ENCODE data around the gene LIMS1. TPM values are rescaled to one million over a fixed set of nuclear protein-coding genes. Genes with fewer than 3 reads are reported as not detected.
"Not testable (repeated sequence)": the region's sequence is repeated elsewhere in the genome, so short reads cannot be mapped to it uniquely, and the experiment has no call there.

The LIMS1 gene
- total RNA-seq, 1 donor, result 129 TPM

- Histone ChIP-seq H2AFZ (ENCODE audit: low read length) (no peak overlapping the region), H3K4me3 (ENCODE audit: insufficient read depth, low read length) (no peak overlapping the region), H3K4me2 (ENCODE audit: insufficient read depth, low read length) (no peak overlapping the region), H3K4me1 (ENCODE audit: insufficient read depth, low read length) (peaks cover 43% of the 10 kb centered on the region), H3K9me3 (ENCODE audit: low read depth, low read length) (no peaks in the 10 kb centered on the region), H3K27ac (ENCODE audit: low read depth, low read length) (peak overlapping the region; percentile 99), H4K20me1 (ENCODE audit: insufficient read depth, low read length) (no peaks in the 10 kb centered on the region), H3K27me3 (ENCODE audit: insufficient read depth, low read length) (no peaks in the 10 kb centered on the region), H3K79me2 (ENCODE audit: insufficient read depth, low read length) (peaks cover 52% of the 10 kb centered on the region), H3K36me3 (ENCODE audit: insufficient read depth, low read length) (no peaks in the 10 kb centered on the region)
- TF ChIP-seq, protein P1, sequence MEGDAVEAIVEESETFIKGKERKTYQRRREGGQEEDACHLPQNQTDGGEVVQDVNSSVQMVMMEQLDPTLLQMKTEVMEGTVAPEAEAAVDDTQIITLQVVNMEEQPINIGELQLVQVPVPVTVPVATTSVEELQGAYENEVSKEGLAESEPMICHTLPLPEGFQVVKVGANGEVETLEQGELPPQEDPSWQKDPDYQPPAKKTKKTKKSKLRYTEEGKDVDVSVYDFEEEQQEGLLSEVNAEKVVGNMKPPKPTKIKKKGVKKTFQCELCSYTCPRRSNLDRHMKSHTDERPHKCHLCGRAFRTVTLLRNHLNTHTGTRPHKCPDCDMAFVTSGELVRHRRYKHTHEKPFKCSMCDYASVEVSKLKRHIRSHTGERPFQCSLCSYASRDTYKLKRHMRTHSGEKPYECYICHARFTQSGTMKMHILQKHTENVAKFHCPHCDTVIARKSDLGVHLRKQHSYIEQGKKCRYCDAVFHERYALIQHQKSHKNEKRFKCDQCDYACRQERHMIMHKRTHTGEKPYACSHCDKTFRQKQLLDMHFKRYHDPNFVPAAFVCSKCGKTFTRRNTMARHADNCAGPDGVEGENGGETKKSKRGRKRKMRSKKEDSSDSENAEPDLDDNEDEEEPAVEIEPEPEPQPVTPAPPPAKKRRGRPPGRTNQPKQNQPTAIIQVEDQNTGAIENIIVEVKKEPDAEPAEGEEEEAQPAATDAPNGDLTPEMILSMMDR (IDR thresholded peaks at IDR 0.05; ENCODE audit: extremely low read depth, low read depth, low read length), result no peak
- no peak for DNase-seq (ENCODE audit: insufficient read length, low spot score, missing footprints)
These were observed 107.5 kb downstream of the LIMS1 start for GRCh38 chr2:108641756-108642155.

DNA sequence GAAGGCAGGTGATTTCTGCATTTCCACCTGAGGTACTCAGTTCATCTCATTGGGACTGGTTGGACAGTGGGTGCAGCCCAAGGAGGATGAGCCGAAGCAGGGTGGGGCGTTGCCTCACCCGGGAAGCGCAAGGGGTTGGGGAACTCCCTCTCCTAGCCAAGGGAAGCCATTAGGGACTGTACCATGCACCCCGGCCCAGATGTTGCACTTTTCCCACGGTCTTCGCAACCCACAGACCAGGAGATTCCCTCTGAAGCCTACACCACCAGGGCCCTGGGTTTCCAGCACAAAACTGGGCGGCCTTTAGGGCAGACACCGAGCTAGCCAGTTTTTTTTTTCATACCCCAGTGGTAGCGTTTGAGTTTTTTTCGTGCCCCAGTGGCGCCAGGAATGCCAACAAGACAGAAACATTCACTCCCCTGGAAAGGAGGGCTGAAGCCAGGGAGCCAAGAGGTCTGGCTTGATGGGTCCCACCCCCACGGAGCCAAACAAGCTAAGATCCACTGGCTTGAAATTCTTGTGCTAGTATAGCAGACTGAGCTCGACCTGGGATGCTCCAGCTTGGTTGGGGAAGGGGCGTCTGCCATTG, 109.1 kb downstream of the LIMS1 start:
- TF ChIP-seq, protein P1 (IDR thresholded peaks at IDR 0.05; ENCODE audit: extremely low read depth, low read depth, low read length), result no peak
- H3K27me3 ChIP-seq (ENCODE audit: insufficient read depth, low read length), result no peaks in the 10 kb centered on the region
- no peak for DNase-seq (ENCODE audit: insufficient read length, low spot score, missing footprints)

DNA sequence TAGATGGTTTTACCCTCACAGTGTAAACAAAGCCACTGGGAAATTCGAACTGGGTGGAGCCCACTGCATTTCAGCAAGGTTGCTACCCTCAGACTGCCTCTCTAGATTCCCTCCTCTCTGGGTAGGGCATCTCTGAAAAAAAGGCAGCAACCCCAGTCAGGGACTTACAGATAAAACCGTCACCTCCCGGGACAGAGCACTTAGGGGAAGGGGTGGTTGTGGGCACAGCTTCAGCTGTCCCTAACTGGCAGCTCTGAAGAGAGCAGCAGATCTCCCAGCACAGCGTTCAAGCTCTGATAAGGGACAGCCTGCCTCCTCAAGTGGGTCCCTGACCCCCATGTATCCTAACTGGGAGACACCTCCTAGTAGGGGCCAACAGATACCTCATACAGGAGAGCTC, 109.6 kb downstream of the LIMS1 start:
- not testable (repeated sequence) for H4K20me1 ChIP-seq (ENCODE audit: insufficient read depth, low read length); H3K4me3 ChIP-seq (ENCODE audit: insufficient read depth, low read length); H3K9me3 ChIP-seq (ENCODE audit: low read depth, low read length); H3K27me3 ChIP-seq (ENCODE audit: insufficient read depth, low read length); H3K27ac ChIP-seq (ENCODE audit: low read depth, low read length); H3K36me3 ChIP-seq (ENCODE audit: insufficient read depth, low read length); H2AFZ ChIP-seq (ENCODE audit: low read length); DNase-seq (ENCODE audit: insufficient read length, low spot score, missing footprints); H3K4me2 ChIP-seq (ENCODE audit: insufficient read depth, low read length)
- peaks cover 40% of the 10 kb centered on the region for H3K79me2 ChIP-seq (ENCODE audit: insufficient read depth, low read length)
- peaks cover 30% of the 10 kb centered on the region for H3K4me1 ChIP-seq (ENCODE audit: insufficient read depth, low read length)

More for the DNA sequence above, 109.1 kb downstream of the LIMS1 start:
- Histone ChIP-seq H3K4me2 (ENCODE audit: insufficient read depth, low read length) (no peak overlapping the region), H4K20me1 (ENCODE audit: insufficient read depth, low read length) (no peaks in the 10 kb centered on the region), H3K4me1 (ENCODE audit: insufficient read depth, low read length) (peaks cover 30% of the 10 kb centered on the region), H3K36me3 (ENCODE audit: insufficient read depth, low read length) (no peaks in the 10 kb centered on the region), H3K9me3 (ENCODE audit: low read depth, low read length) (no peaks in the 10 kb centered on the region), H2AFZ (ENCODE audit: low read length) (no peak overlapping the region), H3K4me3 (ENCODE audit: insufficient read depth, low read length) (no peak overlapping the region), H3K79me2 (ENCODE audit: insufficient read depth, low read length) (peaks cover 46% of the 10 kb centered on the region), H3K27ac (ENCODE audit: low read depth, low read length) (no peak overlapping the region)

- peaks cover 38% of the 10 kb centered on the region for H3K79me2 ChIP-seq (ENCODE audit: insufficient read depth, low read length)
- not testable (repeated sequence) for H2AFZ ChIP-seq (ENCODE audit: low read length)
These were observed 110.2 kb downstream of the LIMS1 start for GRCh38 chr2:108644446-108644845.

GRCh38 chr2:108648796-108649195, 114.5 kb downstream of the LIMS1 start:
- peaks cover 14% of the 10 kb centered on the region for H3K79me2 ChIP-seq (ENCODE audit: insufficient read depth, low read length)
- not testable (repeated sequence) for H3K27me3 ChIP-seq (ENCODE audit: insufficient read depth, low read length); H3K27ac ChIP-seq (ENCODE audit: low read depth, low read length); H3K4me3 ChIP-seq (ENCODE audit: insufficient read depth, low read length); H3K4me2 ChIP-seq (ENCODE audit: insufficient read depth, low read length); DNase-seq (ENCODE audit: insufficient read length, low spot score, missing footprints); H3K36me3 ChIP-seq (ENCODE audit: insufficient read depth, low read length); H3K9me3 ChIP-seq (ENCODE audit: low read depth, low read length); H3K4me1 ChIP-seq (ENCODE audit: insufficient read depth, low read length); H4K20me1 ChIP-seq (ENCODE audit: insufficient read depth, low read length); H2AFZ ChIP-seq (ENCODE audit: low read length)

More at GRCh38 chr2:108644446-108644845, 110.2 kb downstream of the LIMS1 start:
- not testable (repeated sequence) for H3K27me3 ChIP-seq (ENCODE audit: insufficient read depth, low read length); H3K4me3 ChIP-seq (ENCODE audit: insufficient read depth, low read length); H3K4me2 ChIP-seq (ENCODE audit: insufficient read depth, low read length); H3K9me3 ChIP-seq (ENCODE audit: low read depth, low read length); H3K27ac ChIP-seq (ENCODE audit: low read depth, low read length); H4K20me1 ChIP-seq (ENCODE audit: insufficient read depth, low read length); DNase-seq (ENCODE audit: insufficient read length, low spot score, missing footprints); H3K36me3 ChIP-seq (ENCODE audit: insufficient read depth, low read length)
- H3K4me1 ChIP-seq (ENCODE audit: insufficient read depth, low read length), result peaks cover 25% of the 10 kb centered on the region

DNA sequence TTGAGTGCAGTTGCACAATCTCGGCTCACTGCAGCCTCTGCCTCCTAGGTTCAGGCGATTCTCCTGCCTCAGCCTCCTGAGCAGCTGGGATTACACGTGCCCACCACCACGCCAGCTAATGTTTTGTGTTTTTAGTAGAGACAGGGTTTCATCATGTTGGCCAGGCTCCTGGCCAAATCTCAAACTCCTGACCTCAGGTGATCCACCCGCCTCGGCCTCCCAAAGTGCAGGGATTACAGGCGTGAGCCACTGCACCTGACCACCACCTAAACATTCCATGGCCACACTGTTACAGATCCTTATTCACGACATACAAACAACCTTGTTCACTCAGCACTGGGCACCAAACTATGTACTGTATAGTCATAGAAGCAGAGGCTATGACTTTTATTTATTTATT, 116.2 kb downstream of the LIMS1 start:
- not testable (repeated sequence) for DNase-seq (ENCODE audit: insufficient read length, low spot score, missing footprints); H3K27ac ChIP-seq (ENCODE audit: low read depth, low read length); H3K36me3 ChIP-seq (ENCODE audit: insufficient read depth, low read length); H3K4me2 ChIP-seq (ENCODE audit: insufficient read depth, low read length); H4K20me1 ChIP-seq (ENCODE audit: insufficient read depth, low read length); H3K27me3 ChIP-seq (ENCODE audit: insufficient read depth, low read length); H2AFZ ChIP-seq (ENCODE audit: low read length); H3K9me3 ChIP-seq (ENCODE audit: low read depth, low read length); H3K4me3 ChIP-seq (ENCODE audit: insufficient read depth, low read length); H3K79me2 ChIP-seq (ENCODE audit: insufficient read depth, low read length)
- H3K4me1 ChIP-seq (ENCODE audit: insufficient read depth, low read length), result peaks cover 11% of the 10 kb centered on the region

DNA sequence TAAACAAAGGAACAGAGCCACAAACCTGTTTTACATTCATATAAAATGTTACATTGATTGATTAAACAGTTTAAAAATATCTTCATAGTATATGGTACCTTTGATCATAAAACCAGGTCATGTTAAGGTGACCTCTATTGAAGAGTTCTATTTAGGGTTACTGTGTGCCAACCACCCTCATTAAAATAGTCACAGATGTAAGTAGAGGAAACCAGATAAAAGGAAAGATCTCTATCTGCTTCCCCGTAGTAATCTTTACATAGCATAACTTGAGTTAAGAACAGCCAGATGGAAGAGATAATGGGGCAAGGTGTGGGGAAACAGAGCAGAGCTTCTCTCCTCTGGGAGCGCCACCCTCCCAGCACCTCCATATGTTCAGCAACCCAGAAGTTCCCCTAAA, 117.2 kb downstream of the LIMS1 start:
- peaks cover 11% of the 10 kb centered on the region for H3K4me1 ChIP-seq (ENCODE audit: insufficient read depth, low read length)
- not testable (repeated sequence) for H3K36me3 ChIP-seq (ENCODE audit: insufficient read depth, low read length); H2AFZ ChIP-seq (ENCODE audit: low read length); H3K79me2 ChIP-seq (ENCODE audit: insufficient read depth, low read length); DNase-seq (ENCODE audit: insufficient read length, low spot score, missing footprints); H3K4me2 ChIP-seq (ENCODE audit: insufficient read depth, low read length); H3K4me3 ChIP-seq (ENCODE audit: insufficient read depth, low read length); H4K20me1 ChIP-seq (ENCODE audit: insufficient read depth, low read length); H3K27me3 ChIP-seq (ENCODE audit: insufficient read depth, low read length); H3K9me3 ChIP-seq (ENCODE audit: low read depth, low read length)
- H3K27ac ChIP-seq (ENCODE audit: low read depth, low read length), result peak overlapping the region; percentile 33

Data from osteoblast (primary cell).